Activated naive CD4-positive, alpha-beta T cell treated with anti-CD3 and anti-CD28 coated beads, Interleukin-2, amount 50 U/mL, for 72 hours (primary cell): ENCODE data around the gene PPARA. TPM values are rescaled to one million over a fixed set of nuclear protein-coding genes. Genes with fewer than 3 reads are reported as not detected.

ENCODE experiments used
- ATAC-seq, 2 donors: fragments of 150-1000 bp; cut with Tn5 transposase; 2 replicates each; pipeline ENCODE4 v1.10.0; 2021; ENCODE audit warnings: mild to moderate bottlenecking in 2 of 2, moderate library complexity in 2 of 2
- DNase-seq, 2 donors: peaks; one replicate each; pipeline ENCODE4 v3.0.0; 2021 to 2022; ENCODE audit warnings: low spot score in 2 of 2
- H3K27ac Mint-ChIP-seq, 2 donors: one replicate each; pipeline ENCODE4 v1.8.0; 2022; ENCODE audit warnings: mild to moderate bottlenecking in 2 of 2, mixed read lengths in 2 of 2
- H3K36me3 Mint-ChIP-seq, 2 donors: one replicate each; pipeline ENCODE4 v1.8.0; 2022; ENCODE audit warnings: mixed read lengths in 2 of 2
- H3K9me3 Mint-ChIP-seq, 2 donors: one replicate each; pipeline ENCODE4 v1.8.0; 2022; ENCODE audit warnings: mixed read lengths in 2 of 2
- total RNA-seq, 2 donors: library from RNA; stranded (reverse); gene quantifications; one replicate each; pipeline ENCODE4 v1.2.3, GENCODE V29; 2022

PPARA gene
- total RNA-seq, 2 donors from 2014 or later: 10.8 to 13.1 TPM

DNA sequence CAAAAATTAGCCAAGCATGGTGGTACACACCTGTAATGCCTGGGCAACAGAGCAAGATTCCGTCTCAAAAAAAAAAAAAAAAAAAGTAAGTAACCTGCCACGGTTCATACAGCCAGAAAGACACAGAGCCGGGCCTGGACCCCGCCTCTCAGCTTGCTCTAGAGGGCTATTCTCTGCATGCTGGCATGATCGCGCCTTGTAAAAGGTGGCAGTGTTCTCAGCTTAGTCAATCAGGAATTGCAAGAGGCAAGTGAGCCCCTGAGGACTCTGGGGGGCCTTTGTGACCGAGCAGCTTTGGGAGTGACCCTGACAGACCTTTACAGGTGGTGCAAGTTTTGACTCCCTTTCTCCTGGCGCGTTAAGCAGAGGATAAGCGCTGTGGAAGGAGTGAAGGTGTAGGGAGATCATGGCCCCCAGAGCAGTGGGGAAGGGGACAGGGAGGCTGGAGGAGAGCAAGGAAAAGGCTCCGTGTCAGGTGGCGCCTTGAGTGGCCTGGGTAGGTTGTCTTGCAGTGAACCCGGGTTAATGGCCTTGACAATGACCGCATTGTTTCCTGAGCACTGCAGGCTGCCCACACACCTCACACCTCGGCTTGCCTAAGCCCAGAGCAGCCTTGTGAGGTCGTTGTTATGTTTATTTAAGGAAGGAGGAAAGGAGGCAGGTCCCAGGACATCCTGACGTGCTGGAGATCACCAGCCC lies 50.9 kb downstream of the PPARA start:
- DNase-seq: no peak
- no peak for ATAC-seq
- Mint-ChIP-seq H3K27ac (peak overlapping the region in 1 of 2 donors; percentile 36), H3K36me3 (no peaks in the 10 kb centered on the region), H3K9me3 (no peaks in the 10 kb centered on the region)

DNA sequence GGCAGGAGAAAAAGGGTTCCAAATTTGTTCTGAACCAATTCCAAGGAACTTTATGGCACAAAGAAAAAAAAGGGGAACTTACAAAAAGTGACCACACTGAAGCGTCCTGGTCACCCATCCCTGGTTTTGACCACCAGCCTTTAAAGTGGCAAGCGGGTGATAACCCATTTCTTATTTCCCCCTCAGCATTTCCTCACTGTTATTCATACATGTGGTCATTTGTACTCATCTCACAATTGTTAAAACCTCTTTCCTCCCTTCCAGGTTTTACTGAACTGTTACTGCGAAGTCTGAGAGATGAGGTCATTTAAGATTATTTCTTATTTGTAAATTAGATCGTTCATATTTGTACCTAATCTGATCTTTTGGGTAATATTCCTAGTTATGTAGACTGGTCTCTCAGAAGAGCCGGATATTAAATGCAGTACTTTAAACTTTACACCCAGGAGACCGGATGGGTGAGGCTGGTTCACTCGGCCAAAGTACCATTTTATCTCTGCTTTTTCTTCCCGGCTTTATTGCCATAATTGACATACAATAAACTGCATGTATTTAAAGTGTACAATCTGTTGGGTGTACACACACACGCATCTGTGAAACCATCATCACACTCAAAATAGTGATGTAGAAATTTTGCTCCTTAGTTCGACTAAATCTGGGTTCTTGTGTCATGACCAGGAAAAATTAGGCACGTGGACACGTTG lies 52.7 kb downstream of the PPARA start:
- H3K9me3 Mint-ChIP-seq: no peaks in the 10 kb centered on the region
- DNase-seq (no peak), ATAC-seq (no peak)
- H3K36me3 Mint-ChIP-seq: no peaks in the 10 kb centered on the region
- peak overlapping the region in 1 of 2 donors; percentile 72 for H3K27ac Mint-ChIP-seq

DNA sequence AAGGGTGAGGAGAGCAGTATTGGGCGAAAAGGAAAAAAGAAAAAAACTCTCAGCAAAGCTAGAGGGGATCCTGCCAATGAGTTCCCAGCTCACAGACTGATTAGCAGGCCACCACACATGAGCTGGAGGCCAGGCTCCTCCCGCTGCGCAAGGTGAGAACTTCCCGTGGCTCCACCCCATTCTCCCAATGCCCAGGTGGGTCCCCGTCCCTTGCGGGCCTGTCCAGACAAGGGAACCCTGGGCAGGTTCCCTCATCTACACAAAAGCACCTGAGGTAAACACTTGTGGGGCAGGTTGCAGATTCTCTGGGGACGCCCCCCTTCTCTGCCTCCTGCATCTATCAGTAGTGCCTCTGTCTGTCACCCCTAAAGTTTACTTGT lies 53.3 kb downstream of the PPARA start:
- no peak for ATAC-seq
- peaks cover 1 to 2% of the 10 kb centered on the region in 2 donors for H3K9me3 Mint-ChIP-seq
- DNase-seq: no peak
- H3K27ac Mint-ChIP-seq: peak overlapping the region in 1 of 2 donors; percentile 9
- H3K36me3 Mint-ChIP-seq: peaks cover 3 to 4% of the 10 kb centered on the region in 2 donors

DNA sequence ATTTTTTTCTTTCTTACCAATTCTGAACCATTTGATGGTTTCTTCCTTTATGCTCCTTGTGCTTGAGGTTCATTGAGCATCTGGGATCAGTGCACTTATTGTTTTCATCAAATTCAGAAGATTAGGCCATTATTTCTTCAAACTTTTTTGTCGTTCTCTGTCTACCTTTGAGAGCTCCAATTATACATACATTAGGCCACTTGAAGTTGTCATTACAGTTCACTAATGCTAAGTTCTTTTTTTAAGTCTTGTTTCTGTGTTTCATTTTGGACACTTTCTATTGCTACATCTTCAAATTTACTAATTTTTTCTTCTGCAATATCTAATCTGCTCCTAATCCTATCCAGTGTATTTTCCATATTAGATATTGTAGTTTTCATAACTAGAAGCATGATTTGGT lies 58.9 kb downstream of the PPARA start:
- DNase-seq (no peak), ATAC-seq (no peak)
- Mint-ChIP-seq H3K9me3 (peaks cover 12 to 16% of the 10 kb centered on the region in 2 donors), H3K27ac (no peak overlapping the region), H3K36me3 (peaks cover 30 to 35% of the 10 kb centered on the region in 2 donors)

DNA sequence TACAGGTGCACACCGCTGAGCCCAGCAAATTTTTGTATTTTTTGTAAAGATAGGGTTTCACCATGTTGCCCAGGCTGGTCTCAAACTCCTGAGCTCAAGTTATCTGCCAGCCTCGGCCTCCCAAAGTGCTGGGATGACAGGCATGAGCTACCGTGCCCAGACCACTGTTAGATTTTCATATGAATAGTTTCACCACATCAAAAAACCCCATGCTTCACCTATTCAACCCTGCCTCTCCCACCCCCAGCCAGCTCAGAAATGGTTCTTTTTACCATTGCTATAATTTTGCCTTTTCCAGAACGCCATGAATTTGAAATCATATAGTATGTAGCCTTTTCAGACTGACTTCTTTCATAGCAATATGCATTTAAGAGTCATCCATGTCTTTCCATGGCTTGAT lies 61.9 kb downstream of the PPARA start:
- Mint-ChIP-seq H3K27ac (peak overlapping the region in 1 of 2 donors; percentile 15), H3K36me3 (peaks cover 30 to 35% of the 10 kb centered on the region in 2 donors), H3K9me3 (peaks cover 12 to 16% of the 10 kb centered on the region in 2 donors)
- ATAC-seq: peak; percentile 65
- no peak for DNase-seq

DNA sequence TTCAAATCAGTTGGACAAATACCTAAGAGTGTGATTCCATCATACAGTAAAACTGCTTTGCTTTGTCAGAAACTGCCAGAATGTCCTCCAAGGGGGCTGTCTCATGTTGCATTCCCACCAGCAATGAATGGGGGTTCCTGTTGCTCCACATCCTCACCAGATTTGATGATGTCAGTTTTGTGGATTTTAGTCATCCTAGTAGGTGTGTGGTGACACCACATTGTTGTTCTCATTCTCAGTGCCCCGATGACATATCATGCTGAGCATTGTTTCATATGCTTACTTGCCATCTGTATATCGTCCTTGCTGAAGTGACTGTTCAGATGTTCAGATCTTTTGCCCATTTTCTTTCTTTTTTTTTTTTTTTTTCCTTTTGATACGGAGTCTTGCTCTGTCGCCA lies 62.7 kb downstream of the PPARA start:
- Mint-ChIP-seq H3K36me3 (peaks cover 30 to 35% of the 10 kb centered on the region in 2 donors), H3K27ac (no peak overlapping the region)
- ATAC-seq: peak; percentile 90 to 97

DNA sequence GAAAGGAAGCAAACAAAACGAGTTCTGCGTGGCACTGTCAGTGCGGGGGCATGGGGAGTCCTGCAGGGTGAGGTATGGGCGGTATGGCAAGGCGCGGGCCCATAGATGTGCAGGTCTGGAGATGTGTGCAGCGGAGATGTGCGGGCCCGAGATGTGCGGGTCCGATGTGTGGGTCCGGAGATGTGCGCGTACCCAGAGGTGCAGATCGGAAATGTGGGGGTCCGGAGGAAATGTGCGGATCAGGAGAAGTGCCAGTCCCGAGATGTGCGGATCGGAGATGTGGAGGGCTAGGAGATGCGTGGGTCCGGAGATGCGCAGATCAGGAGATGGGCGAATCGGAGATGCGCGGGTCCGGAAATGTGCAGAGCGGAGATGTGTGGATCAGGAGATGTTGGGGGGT lies 63.8 kb downstream of the PPARA start:
- Mint-ChIP-seq H3K27ac (no peak overlapping the region), H3K9me3 (peaks cover 5 to 9% of the 10 kb centered on the region in 2 donors), H3K36me3 (peaks cover 21 to 26% of the 10 kb centered on the region in 2 donors)
- DNase-seq (no peak), ATAC-seq (no peak)

More for the DNA sequence above, 62.7 kb downstream of the PPARA start:
- DNase-seq: peak in 1 of 2 donors; percentile 15
- peaks cover 12 to 16% of the 10 kb centered on the region in 2 donors for H3K9me3 Mint-ChIP-seq

DNA sequence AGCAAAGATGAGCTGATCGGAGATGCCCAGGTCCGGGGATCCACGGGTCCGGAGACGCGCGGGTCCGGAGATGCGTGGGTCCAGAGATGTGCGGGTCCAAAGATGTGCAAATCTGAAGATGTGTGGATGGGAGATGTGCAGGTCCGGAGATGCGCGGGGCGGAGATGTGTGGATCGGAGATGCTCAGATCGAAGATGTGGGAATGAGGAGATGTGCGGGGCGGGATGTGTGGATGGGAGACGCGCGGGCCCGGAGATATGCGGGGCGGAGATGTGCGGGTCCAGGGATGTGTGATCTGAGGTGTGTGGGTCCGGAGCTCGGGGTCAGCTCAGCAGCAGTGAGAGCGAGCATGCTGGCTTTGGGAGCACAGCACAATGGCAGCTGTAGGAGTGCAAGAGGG lies 64.3 kb downstream of the PPARA start:
- DNase-seq: no peak
- Mint-ChIP-seq H3K9me3 (peaks cover under 1 to 4% of the 10 kb centered on the region in 2 donors), H3K36me3 (peaks cover 21 to 25% of the 10 kb centered on the region in 2 donors), H3K27ac (no peak overlapping the region)
- no peak for ATAC-seq

DNA sequence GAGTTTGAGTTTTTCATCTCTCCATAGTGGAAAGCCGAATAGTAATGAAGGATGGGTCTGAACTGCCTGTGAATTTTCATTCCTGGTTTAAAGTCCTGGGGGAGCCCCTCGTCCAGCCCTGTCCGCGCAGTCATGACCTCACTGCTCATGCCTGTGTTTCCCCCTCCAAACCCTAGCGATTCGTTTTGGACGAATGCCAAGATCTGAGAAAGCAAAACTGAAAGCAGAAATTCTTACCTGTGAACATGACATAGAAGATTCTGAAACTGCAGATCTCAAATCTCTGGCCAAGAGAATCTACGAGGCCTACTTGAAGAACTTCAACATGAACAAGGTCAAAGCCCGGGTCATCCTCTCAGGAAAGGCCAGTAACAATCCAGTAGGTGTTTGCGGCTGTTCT lies 69.3 kb downstream of the PPARA start:
- ATAC-seq (peak in 1 of 2 donors; percentile 20), DNase-seq (no peak)
- H3K36me3 Mint-ChIP-seq: peaks cover 7 to 14% of the 10 kb centered on the region in 2 donors
- peak overlapping the region; percentile 10 to 33 for H3K27ac Mint-ChIP-seq
- no peaks in the 10 kb centered on the region for H3K9me3 Mint-ChIP-seq

DNA sequence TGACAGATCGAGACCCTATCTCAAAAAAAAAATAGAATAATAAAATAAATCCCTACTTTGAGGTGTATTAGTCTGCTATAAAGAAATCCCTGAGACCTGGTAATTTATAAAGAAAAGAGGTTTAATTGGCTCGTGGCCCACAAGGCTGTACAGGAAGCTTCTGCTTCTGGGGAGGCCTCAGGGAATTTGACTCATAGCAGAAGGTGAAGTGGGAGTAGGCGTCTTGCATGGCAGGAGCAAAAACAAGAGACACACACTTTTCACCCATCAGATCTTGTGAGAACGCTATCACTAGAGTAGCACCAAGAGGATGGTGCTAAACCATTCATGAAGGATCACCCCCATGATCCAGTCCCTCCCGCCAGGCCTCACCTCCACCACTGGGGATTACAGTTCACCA lies 70.6 kb downstream of the PPARA start:
- Mint-ChIP-seq H3K36me3 (peaks cover 7 to 14% of the 10 kb centered on the region in 2 donors), H3K9me3 (no peaks in the 10 kb centered on the region), H3K27ac (peak overlapping the region; percentile 20 to 52)
- DNase-seq (peak in 1 of 2 donors; percentile 9), ATAC-seq (peak in 1 of 2 donors; percentile 76)

DNA sequence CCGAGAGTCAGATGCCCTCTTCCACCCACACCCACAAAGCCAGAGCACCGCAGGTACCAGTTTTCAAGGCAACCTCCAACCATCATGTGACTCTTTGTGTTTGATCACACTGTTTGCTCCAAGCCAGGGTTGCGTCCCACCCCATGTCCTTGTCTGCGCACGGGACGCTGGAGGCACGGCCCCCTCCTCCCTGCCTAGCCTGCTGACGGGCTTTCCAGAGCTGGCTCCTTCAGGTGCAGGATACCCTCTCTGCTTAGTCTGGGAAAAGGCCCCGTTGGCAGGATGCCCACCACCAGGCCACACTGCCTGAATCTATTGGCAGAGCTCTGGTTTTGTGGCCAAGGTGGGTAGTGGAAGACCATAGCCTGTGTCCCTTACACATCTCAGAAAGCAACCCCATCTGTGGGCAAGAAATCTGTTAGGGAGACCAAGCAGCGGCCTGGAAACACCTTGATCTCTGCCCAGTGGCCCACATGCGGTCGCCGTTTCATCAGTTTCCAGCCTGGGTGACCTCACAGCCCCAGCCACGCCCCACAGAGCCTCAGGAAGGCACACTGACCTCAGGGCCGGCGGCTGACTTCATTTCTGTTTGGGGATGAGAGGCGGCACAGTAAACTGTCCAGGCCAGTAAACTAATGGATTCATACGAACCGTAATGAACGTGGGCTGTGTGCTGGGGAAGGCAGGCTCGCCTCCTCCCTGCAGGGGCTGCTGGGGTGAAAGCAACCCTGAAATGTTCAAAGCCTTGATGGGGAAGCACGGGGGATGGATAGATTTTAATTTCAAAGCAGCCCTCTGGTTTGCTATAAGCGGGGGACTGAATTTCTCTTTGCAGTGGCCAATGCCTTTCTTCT lies 73.9 kb downstream of the PPARA start:
- ATAC-seq (no peak), DNase-seq (no peak)
- Mint-ChIP-seq H3K36me3 (peaks cover 6 to 13% of the 10 kb centered on the region in 2 donors), H3K9me3 (no peaks in the 10 kb centered on the region), H3K27ac (no peak overlapping the region)

DNA sequence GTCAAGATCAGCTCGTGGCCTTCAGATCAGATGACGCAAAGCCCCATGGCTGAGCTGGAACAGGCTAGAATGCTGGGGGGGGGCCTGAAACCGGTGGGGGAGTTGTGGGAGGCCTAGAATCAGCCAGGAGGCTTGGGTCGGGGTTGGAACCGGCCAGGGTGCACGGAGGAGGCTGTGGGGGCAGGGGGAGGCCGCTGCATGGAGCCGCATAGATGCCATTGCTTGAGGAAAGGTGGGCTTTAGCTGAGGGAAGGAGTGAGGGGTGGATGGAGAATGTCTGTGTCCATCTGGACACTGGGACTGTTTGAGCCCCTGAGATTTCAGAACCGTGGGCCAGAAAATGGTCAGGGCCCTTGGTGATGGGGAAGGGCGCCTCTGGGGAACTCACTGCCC lies 74.6 kb downstream of the PPARA start:
- Mint-ChIP-seq H3K36me3 (peaks cover 0 to 8% of the 10 kb centered on the region in 2 donors), H3K27ac (peak overlapping the region in 1 of 2 donors; percentile 53), H3K9me3 (no peaks in the 10 kb centered on the region)
- ATAC-seq (no peak), DNase-seq (no peak)

DNA sequence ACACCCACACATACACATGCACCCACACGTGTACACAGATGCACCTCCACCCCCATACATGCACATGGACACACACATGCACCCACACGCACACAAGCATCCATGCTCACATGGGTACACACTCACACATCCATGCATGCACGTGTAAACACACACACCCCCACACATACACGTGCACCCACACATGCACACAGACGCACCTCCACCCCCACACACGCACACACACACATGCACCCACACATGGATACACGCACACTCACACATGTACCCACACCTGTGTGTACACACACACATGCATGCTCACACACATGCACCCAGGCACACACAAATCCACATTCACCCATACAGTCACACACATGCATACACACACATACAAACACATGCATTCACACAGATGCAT lies 75.3 kb downstream of the PPARA start:
- DNase-seq (no peak), ATAC-seq (no peak)
- no peak overlapping the region for H3K27ac Mint-ChIP-seq
- peaks cover 0 to 8% of the 10 kb centered on the region in 2 donors for H3K36me3 Mint-ChIP-seq
- no peaks in the 10 kb centered on the region for H3K9me3 Mint-ChIP-seq

DNA sequence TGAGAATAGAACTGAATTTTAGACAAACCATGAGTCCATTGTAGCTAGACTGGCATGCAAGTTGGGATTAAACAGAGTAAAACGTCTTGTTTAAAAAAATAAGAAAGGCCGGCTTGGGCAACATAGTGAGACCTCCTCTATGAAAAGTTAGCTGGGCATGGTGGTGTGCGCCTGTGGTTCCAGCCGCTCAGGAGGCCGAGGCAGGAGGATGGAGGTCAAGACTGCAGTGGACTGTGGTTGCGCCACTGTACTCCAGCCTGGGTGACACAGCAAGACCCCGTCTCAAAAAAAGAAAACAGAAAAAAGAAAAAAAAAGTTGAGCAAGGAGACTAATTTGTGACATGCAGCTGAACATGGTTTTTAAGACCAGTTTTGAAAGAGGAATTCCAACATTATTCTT lies 76.3 kb downstream of the PPARA start:
- no peak for DNase-seq
- no peak for ATAC-seq
- no peak overlapping the region for H3K27ac Mint-ChIP-seq
- H3K9me3 Mint-ChIP-seq: no peaks in the 10 kb centered on the region
- no peaks in the 10 kb centered on the region for H3K36me3 Mint-ChIP-seq

DNA sequence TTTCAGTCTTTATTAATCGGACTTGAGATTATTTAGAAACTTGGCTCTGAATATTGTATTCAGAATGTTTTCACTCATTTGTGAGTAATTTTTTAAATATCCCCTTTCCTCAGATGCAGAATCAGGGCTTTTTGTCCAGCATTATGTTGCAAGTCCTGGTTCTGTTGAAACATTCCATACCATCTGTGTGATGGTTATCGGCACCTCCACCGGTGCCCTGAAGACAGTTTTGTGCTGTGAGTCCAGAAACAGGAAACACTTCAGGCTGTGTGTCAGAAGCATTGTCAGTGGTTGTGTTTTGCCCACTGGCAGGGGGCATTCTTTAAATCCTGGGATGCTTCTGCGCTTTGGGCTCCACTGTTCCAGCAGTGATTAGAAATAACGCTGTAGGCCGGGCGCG lies 79.4 kb downstream of the PPARA start:
- ATAC-seq (no peak), DNase-seq (no peak)
- no peaks in the 10 kb centered on the region for H3K9me3 Mint-ChIP-seq
- no peak overlapping the region for H3K27ac Mint-ChIP-seq
- H3K36me3 Mint-ChIP-seq: no peaks in the 10 kb centered on the region

DNA sequence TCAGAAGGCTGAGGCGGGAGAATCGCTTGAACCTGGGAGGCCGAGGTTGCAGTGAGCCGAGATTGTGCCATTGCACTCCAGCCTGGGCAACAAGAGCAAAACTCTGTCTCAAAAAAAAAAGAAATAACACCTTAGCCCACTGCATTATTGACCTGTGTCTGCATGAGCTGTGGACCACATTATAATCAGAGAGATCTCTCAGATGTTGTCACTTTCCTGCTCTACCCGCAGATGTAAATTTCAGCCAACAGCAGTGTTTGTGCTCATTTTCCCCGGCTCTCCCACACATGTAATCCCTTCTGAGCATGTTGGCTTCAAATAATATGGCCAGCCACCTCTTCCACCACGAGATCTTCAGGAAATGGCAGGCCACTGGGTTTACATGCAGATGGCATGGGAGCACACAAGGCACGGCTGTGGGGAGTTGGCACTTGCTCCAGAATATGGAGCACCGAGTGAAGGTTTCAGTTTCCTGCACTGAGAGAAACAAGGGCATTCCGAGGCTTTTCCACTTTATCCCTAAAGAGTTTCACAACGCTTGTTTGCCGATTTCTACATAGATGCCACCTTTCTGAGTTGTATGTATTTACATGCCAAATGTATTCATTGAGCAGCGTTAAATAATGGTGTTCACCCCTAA lies 80.1 kb downstream of the PPARA start:
- ATAC-seq: no peak
- no peaks in the 10 kb centered on the region for H3K9me3 Mint-ChIP-seq
- H3K36me3 Mint-ChIP-seq: no peaks in the 10 kb centered on the region
- DNase-seq: no peak
- H3K27ac Mint-ChIP-seq: no peak overlapping the region
